Lung (tissue), 12 donors: ENCODE measurements around the gene EBF3. TPM values are rescaled to one million over a fixed set of nuclear protein-coding genes. Genes with fewer than 3 reads are reported as not detected.

Experiments used
- ATAC-seq: fragments of 200-7000 bp; cut with Tn5 transposase; one replicate; pipeline ENCODE4 v1.9.1; 2020; ENCODE audit warnings: moderate number of reproducible peaks; ENCODE audit not compliant: insufficient read depth, low FRiP score
- DNase-seq, 3 donors: peaks; one replicate each; pipeline ENCODE4 v3.0.0-alpha.2; 2013 to 2017
- H3K27ac ChIP-seq, 2 donors: one replicate each; pipeline ENCODE4 v1.5.1; 2013; ENCODE audit warnings: mild to moderate bottlenecking in 2 of 2, moderate library complexity in 2 of 2, control low read depth in 1 of 2, inconsistent platforms in 1 of 2, low read depth in 1 of 2, low read length in 1 of 2
- H3K27me3 ChIP-seq, 3 donors: one replicate each; pipeline ENCODE4 v1.5.1; 2013; ENCODE audit warnings: low read length in 2 of 3; ENCODE audit not compliant: control insufficient read depth in 3 of 3, insufficient read depth in 3 of 3
- H3K36me3 ChIP-seq, 4 donors: one replicate each; pipeline ENCODE4 v1.5.1; 2013; ENCODE audit warnings: low read length in 4 of 4, mild to moderate bottlenecking in 1 of 4, moderate library complexity in 1 of 4; ENCODE audit not compliant: control insufficient read depth in 4 of 4, insufficient read depth in 4 of 4
- H3K4me1 ChIP-seq, 5 donors: one replicate each; pipeline ENCODE4 v1.5.1; 2013; ENCODE audit warnings: low read length in 5 of 5, mild to moderate bottlenecking in 2 of 5, moderate library complexity in 1 of 5; ENCODE audit not compliant: control insufficient read depth in 5 of 5, insufficient read depth in 5 of 5
- H3K4me3 ChIP-seq: one replicate; pipeline ENCODE4 v1.5.1; 2013; ENCODE audit warnings: mild to moderate bottlenecking, control low read depth, moderate library complexity
- H3K9ac ChIP-seq, 2 donors: one replicate each; pipeline ENCODE4 v1.5.1; 2013; ENCODE audit warnings: low read length in 2 of 2, control low read depth in 1 of 2; ENCODE audit not compliant: insufficient read depth in 1 of 2
- H3K9me3 ChIP-seq, 4 donors: one replicate each; pipeline ENCODE4 v1.5.1; 2013; ENCODE audit warnings: low read length in 3 of 4, mild to moderate bottlenecking in 1 of 4, moderate library complexity in 1 of 4; ENCODE audit not compliant: control insufficient read depth in 4 of 4, insufficient read depth in 3 of 4
- WGBS, 2 donors: extraction: QIAGEN DNeasy Blood & Tissue Kit; methylation state at CpG; one replicate each; pipeline ENCODE4 v1.1.7; 2013; 5-methylcytosine and 5-hydroxymethylcytosine counted together
- polyA plus RNA-seq, 2 donors: library from polyadenylated mRNA; stranded (reverse); fragments of 200-250 nt; gene quantifications; one replicate each; pipeline ENCODE4 v1.2.1, GENCODE V29; 2013
- total RNA-seq, 2 donors: library from RNA; depleted of rRNA in 1 of 2; stranded (reverse); fragments of >200 nt in 1 of 2; gene quantifications; one replicate each; pipeline ENCODE4 v1.2.1, GENCODE V29; 2014 to 2021
- TF ChIP-seq, protein P1 (sequence below): IDR thresholded peaks from 2 replicates; pipeline ENCODE4 v1.5.1; 2012; ENCODE audit warnings: mild to moderate bottlenecking; ENCODE audit errors: control extremely low read depth, extremely low read depth
- donor health status: control.
- donor health status: control.
- donor health status: Bipolar disorder and iron deficiency.
- donor health status: healthy.
- donor health status: DM: yes; HTN: yes; CAD: no.

Gene EBF3
- total and polyA plus RNA-seq, 4 donors = 0.06 to 1.1 (median 0.08) TPM; not detected in 1

DNA sequence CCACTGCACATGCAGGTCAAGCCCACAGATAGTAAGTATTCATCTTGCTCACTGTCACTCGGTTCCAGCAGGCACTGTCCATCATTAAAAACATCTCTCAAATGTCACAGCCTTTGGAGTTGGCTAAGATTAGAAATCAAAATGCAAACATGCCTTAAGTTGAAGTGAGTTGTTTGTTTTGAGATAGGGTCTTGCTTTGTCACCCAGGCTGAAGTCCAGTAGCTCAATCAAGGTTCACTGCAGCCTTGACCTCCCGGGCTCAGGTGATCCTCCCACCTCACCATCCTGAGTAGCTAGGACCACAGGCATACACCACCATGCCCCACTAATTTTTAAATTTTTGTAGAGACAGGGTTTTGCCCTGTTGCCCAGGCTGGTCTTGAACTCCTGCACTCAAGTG lies 98.1 kb downstream of the EBF3 start:
- Histone ChIP-seq H3K4me3 (no peak overlapping the region), H3K27me3 (no peaks in the 10 kb centered on the region), H3K4me1 (peaks cover 0 to 8% (median 4%) of the 10 kb centered on the region in 5 donors), H3K9ac (no peak overlapping the region), H3K27ac (no peak overlapping the region), H3K9me3 (peaks cover 0 to 3% (median 0%) of the 10 kb centered on the region in 4 donors), H3K36me3 (no peaks in the 10 kb centered on the region)
- ATAC-seq (no peak), DNase-seq (no peak)
- WGBS, 2 donors = 82 to 86% methylated on average over 2 of the region's 2 CpGs
- TF ChIP-seq, protein P1, sequence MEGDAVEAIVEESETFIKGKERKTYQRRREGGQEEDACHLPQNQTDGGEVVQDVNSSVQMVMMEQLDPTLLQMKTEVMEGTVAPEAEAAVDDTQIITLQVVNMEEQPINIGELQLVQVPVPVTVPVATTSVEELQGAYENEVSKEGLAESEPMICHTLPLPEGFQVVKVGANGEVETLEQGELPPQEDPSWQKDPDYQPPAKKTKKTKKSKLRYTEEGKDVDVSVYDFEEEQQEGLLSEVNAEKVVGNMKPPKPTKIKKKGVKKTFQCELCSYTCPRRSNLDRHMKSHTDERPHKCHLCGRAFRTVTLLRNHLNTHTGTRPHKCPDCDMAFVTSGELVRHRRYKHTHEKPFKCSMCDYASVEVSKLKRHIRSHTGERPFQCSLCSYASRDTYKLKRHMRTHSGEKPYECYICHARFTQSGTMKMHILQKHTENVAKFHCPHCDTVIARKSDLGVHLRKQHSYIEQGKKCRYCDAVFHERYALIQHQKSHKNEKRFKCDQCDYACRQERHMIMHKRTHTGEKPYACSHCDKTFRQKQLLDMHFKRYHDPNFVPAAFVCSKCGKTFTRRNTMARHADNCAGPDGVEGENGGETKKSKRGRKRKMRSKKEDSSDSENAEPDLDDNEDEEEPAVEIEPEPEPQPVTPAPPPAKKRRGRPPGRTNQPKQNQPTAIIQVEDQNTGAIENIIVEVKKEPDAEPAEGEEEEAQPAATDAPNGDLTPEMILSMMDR = no peak

DNA sequence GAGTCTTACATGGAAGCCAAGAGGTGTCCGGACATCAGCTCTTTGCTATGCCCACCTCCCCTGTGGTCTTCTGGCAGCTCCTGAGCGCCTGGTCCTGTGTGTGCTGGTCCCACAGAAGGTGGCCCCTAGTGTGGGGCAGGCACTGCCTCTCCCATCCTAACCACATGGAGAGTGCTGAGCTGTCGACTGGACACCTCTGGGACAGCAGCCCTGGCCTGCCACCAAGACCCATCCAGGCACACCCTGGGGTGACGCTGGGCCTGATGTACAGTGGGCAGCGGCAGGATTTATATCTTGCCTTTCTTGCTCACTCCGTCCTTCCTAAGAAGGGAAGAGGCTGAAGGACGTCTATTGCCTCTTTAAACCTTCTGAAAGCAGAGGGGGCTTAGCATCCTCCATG lies 98.7 kb downstream of the EBF3 start:
- ATAC-seq = no peak

DNA sequence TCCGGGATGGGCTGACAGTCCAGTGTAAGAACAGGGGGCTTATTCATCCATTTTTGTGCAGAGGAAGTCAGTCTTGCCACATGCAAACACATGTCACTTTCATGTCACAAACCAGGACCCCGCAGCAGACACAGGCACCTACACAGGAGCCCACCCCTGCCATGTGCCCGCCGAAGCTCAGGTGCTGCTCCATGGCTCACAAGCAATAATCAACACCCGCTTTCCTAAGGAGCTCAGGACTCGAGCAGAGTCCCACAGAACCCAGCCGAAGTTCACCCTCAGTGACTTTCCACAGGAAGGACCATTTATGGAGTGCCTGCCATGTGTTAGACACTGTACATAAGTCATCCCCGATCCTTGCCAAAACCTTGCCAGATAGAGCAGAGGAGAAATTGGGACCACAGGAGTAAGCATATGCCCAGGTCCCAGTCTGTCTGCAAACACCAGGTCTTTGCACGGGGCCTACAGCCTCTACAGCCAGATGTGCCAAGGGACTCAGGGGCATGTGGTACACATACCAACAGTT lies 99.4 kb downstream of the EBF3 start:
- Histone ChIP-seq H3K27ac (no peak overlapping the region), H3K9me3 (peaks cover 0 to 3% (median 0%) of the 10 kb centered on the region in 4 donors), H3K4me1 (no peaks in the 10 kb centered on the region), H3K36me3 (no peaks in the 10 kb centered on the region), H3K27me3 (no peaks in the 10 kb centered on the region), H3K4me3 (no peak overlapping the region), H3K9ac (no peak overlapping the region)
- TF ChIP-seq, protein P1 = no peak
- ATAC-seq (no peak), DNase-seq (peak in 1 of 3 donors; percentile 23)
- 82 to 83% methylated on average over 9 of the region's 9 CpGs for WGBS, 2 donors

More for the DNA sequence above, 98.7 kb downstream of the EBF3 start:
- Histone ChIP-seq H3K4me1 (peaks cover 0 to 2% (median 0%) of the 10 kb centered on the region in 5 donors), H3K4me3 (no peak overlapping the region), H3K9ac (no peak overlapping the region), H3K9me3 (peaks cover 0 to 3% (median 0%) of the 10 kb centered on the region in 4 donors), H3K27me3 (no peaks in the 10 kb centered on the region), H3K36me3 (no peaks in the 10 kb centered on the region), H3K27ac (no peak overlapping the region)
- TF ChIP-seq, protein P1 = no peak
- 92 to 96% methylated on average over 7 of the region's 7 CpGs for WGBS, 2 donors
- DNase-seq = no peak

DNA sequence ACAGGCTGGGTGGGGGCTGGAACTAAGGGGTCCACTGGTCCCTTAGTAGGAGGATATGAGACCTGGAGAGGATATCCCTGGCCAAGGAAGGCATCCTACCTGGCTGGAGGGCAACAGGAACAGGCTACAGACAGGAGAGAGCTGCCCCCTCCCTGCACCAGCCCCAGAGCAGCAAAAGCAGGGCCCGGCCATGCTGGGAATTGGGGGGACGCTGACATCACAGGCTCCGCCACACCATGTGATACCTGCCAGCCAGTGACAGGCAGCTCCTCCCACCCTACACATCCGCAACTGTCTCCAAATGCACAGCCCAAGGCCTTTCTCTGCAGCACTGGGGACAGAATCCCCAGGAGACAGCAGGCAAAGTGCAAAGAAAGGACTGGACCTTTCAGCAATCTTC lies 100.0 kb downstream of the EBF3 start:
- ATAC-seq = no peak
- Histone ChIP-seq H3K4me3 (no peak overlapping the region), H3K27ac (no peak overlapping the region), H3K27me3 (no peaks in the 10 kb centered on the region), H3K4me1 (no peaks in the 10 kb centered on the region), H3K9me3 (peaks cover 0 to 3% (median 0%) of the 10 kb centered on the region in 4 donors), H3K9ac (no peak overlapping the region), H3K36me3 (no peaks in the 10 kb centered on the region)
- DNase-seq = no peak
- TF ChIP-seq, protein P1 = no peak
- WGBS, 2 donors = 93 to 96% methylated on average over 4 of the region's 4 CpGs
